ENCODE results near the gene TPCN2. TPM values are rescaled to one million over a fixed set of nuclear protein-coding genes. Genes with fewer than 3 reads are reported as not detected.
A peak's percentile ranks its signal among the peaks of the same experiment; 100 is the strongest.

The TPCN2 gene
- total and polyA plus RNA-seq, 12 donors, result 3.4 to 19.2 (median 7.8) TPM

DNA sequence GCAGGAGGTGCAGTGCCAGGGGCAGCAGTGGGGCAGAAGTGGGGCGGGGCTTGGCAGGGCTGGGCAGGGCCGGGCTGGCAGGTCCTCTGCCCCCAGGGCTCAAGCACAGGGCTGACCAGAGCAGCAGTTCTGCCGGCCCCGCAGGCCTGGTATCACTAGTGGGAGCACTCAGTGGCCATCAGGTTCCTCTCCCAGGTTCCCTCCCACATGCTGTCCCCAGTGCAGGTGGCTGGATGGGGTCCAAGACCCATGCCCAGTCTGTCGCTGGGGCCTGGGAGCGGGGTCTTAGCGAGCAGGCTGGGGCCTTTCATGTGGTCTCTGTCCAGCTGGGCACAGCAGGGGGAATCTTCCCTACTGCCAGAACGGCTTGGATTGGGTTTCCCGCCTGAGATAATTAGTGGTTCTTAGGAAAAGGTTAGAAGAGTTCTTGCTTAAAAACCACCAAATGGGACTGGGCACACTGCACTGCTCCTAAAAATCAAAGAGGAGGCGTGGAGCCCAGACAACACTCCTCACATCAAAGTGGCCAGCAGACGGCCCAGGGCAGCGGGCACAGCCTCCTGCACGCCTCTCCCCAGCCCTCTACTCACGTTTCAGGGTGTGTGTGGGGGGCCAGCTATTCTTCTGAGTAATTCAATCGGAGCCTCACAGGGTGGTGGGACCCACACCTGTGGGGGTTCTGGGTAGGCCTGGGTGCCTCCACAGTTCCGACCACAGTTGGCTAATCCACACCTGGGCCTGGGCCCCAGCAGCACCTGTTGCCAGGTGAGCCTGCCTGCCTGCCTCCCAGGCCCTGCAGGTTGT, 45.6 kb downstream of the TPCN2 start:
- Histone ChIP-seq H3K36me3 (peaks cover 0 to 36% (median 0%) of the 10 kb centered on the region in 9 donors), H3K27me3 (no peaks in the 10 kb centered on the region), H3K27ac (no peak overlapping the region), H3K4me1 (peaks cover 0 to 16% (median 0%) of the 10 kb centered on the region in 9 donors), H3K9me3 (peaks cover 0 to 5% (median 0%) of the 10 kb centered on the region in 11 donors), H3K4me3 (no peak overlapping the region)
- 69 to 70% methylated on average over 16 of the region's 16 CpGs for WGBS, 2 donors
- intact Hi-C loops (cut with DNase I), result no loop called here
- TF ChIP-seq, protein P1, sequence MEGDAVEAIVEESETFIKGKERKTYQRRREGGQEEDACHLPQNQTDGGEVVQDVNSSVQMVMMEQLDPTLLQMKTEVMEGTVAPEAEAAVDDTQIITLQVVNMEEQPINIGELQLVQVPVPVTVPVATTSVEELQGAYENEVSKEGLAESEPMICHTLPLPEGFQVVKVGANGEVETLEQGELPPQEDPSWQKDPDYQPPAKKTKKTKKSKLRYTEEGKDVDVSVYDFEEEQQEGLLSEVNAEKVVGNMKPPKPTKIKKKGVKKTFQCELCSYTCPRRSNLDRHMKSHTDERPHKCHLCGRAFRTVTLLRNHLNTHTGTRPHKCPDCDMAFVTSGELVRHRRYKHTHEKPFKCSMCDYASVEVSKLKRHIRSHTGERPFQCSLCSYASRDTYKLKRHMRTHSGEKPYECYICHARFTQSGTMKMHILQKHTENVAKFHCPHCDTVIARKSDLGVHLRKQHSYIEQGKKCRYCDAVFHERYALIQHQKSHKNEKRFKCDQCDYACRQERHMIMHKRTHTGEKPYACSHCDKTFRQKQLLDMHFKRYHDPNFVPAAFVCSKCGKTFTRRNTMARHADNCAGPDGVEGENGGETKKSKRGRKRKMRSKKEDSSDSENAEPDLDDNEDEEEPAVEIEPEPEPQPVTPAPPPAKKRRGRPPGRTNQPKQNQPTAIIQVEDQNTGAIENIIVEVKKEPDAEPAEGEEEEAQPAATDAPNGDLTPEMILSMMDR (IDR thresholded peaks at IDR 0.05), result no peak
- ATAC-seq (peak in 5 of 8 donors; percentile 8 to 27 (median 23)), DNase-seq (no peak)

DNA sequence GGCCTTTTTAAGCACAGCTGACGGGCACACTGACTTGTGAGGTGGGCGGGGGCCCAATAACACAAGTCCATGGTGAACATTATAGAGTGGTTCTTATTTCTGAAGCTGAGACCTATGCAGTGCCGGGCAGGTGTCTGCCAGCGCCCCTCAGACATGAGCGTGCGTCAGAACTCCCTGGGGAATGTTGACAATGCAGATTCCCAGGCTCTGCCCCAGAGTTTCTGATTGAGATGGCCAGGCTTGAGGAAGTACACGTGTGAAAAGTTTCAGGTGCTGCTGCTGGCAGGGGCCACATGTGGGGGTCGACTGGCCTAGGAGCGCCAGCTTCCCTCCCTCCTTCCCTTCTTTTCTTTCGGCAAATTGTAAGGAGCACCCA, 46.2 kb downstream of the TPCN2 start:
- intact Hi-C loops (cut with DNase I), result no loop called here

DNA sequence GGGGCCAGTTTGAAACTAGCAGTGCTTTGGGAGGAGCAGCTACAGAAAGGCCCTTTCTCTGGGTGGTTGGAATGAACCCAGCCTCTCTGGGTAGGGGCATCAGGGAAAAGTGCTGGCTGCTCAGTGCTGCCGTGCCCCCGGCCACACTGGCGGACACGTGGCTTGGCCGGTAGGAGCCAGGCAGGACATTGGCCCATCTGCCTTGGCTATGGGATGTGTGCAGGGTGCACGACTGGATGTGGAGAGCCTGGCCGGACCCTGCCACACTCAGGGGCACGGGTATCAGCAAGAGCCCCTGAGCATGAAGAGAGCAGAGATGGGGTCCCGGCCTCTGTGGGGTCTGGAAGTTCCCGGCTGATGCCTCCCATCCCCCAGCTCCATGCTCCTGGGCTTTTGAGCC, 46.6 kb downstream of the TPCN2 start:
- TF ChIP-seq, protein P1 (IDR thresholded peaks at IDR 0.05), result no peak
- Histone ChIP-seq H3K27ac (no peak overlapping the region), H3K9me3 (peaks cover 0 to 5% (median 0%) of the 10 kb centered on the region in 11 donors), H3K4me1 (peaks cover 0 to 13% (median 0%) of the 10 kb centered on the region in 9 donors), H3K36me3 (peaks cover 0 to 26% (median 0%) of the 10 kb centered on the region in 9 donors), H3K27me3 (no peaks in the 10 kb centered on the region), H3K4me3 (no peak overlapping the region)
- intact Hi-C loops (cut with DNase I), result no loop called here
- 78 to 87% methylated on average over 10 of the region's 10 CpGs for WGBS, 2 donors
- DNase-seq (no peak), ATAC-seq (peak in 2 of 8 donors; percentile 5 to 15)

More for the DNA sequence above, 46.2 kb downstream of the TPCN2 start:
- no peak overlapping the region for H3K4me3 ChIP-seq
- no peaks in the 10 kb centered on the region for H3K27me3 ChIP-seq
- H3K27ac ChIP-seq, result no peak overlapping the region
- ATAC-seq (peak in 2 of 8 donors; percentile 5 to 7), DNase-seq (no peak)
- TF ChIP-seq, protein P1 (IDR thresholded peaks at IDR 0.05), result no peak
- peaks cover 0 to 5% (median 0%) of the 10 kb centered on the region in 11 donors for H3K9me3 ChIP-seq
- H3K36me3 ChIP-seq, result peaks cover 0 to 30% (median 0%) of the 10 kb centered on the region in 9 donors
- H3K4me1 ChIP-seq, result peaks cover 0 to 13% (median 0%) of the 10 kb centered on the region in 9 donors
- WGBS, 2 donors, result 78 to 85% methylated on average over 9 to 10 of the region's 10 CpGs

DNA sequence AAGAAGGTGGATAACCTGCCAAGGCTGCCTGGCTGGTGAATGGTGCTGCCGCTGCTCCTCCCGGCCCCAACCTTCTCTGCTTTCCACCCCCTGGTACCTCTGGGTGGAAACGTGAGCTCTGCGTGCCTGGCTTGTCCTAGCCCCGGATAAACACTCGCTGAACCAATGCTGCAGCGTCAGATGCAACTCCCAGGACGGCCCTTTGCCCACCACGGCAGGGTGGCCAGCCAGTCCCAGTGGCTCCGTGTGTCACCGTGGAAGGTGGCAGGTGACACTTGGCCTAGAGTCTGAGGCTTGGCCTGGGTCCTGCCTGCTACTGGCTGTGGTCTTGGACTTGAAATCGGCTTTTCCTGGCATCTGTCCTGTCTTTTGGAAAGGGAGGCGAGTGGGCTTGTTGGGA, 47.7 kb downstream of the TPCN2 start:
- no peak overlapping the region for H3K27ac ChIP-seq
- H3K9me3 ChIP-seq, result peaks cover 0 to 4% (median 0%) of the 10 kb centered on the region in 11 donors
- intact Hi-C loops (cut with DNase I), result no loop called here
- H3K27me3 ChIP-seq, result no peaks in the 10 kb centered on the region
- DNase-seq (no peak), ATAC-seq (no peak)
- no peak overlapping the region for H3K4me3 ChIP-seq
- H3K4me1 ChIP-seq, result peaks cover under 1 to 15% (median under 1%) of the 10 kb centered on the region in 9 donors
- TF ChIP-seq, protein P1 (IDR thresholded peaks at IDR 0.05), result no peak
- WGBS, 2 donors, result 92 to 93% methylated on average over 13 of the region's 13 CpGs
- H3K36me3 ChIP-seq, result peaks cover 0 to 17% (median 0%) of the 10 kb centered on the region in 9 donors

All from heart right ventricle (tissue), 16 donors.